Left renal cortex interstitium (tissue), 4 donors: ENCODE results near the gene MAGEB3. TPM values are rescaled to one million over a fixed set of nuclear protein-coding genes. Genes with fewer than 3 reads are reported as not detected.
A peak's percentile ranks its signal among the peaks of the same experiment; 100 is the strongest.
"Not testable (repeated sequence)": the region's sequence is repeated elsewhere in the genome, so short reads cannot be mapped to it uniquely, and the experiment has no call there.

Experiments
- DNase-seq, 4 donors: peaks; one replicate each; pipeline ENCODE4 v3.0.0-alpha.2; 2013; ENCODE audit warnings: low read depth in 4 of 4, low spot score in 2 of 4, missing footprints in 1 of 4
- polyA plus RNA-seq, 4 donors: library from polyadenylated mRNA; unstranded; fragments of 120-200 nt; gene quantifications; one replicate each; pipeline ENCODE4 v1.2.1, GENCODE V29; 2013; ENCODE audit not compliant: insufficient read length in 4 of 4

The MAGEB3 gene, protein sequence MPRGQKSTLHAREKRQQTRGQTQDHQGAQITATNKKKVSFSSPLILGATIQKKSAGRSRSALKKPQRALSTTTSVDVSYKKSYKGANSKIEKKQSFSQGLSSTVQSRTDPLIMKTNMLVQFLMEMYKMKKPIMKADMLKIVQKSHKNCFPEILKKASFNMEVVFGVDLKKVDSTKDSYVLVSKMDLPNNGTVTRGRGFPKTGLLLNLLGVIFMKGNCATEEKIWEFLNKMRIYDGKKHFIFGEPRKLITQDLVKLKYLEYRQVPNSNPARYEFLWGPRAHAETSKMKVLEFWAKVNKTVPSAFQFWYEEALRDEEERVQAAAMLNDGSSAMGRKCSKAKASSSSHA
- polyA plus RNA-seq: not detected

DNA sequence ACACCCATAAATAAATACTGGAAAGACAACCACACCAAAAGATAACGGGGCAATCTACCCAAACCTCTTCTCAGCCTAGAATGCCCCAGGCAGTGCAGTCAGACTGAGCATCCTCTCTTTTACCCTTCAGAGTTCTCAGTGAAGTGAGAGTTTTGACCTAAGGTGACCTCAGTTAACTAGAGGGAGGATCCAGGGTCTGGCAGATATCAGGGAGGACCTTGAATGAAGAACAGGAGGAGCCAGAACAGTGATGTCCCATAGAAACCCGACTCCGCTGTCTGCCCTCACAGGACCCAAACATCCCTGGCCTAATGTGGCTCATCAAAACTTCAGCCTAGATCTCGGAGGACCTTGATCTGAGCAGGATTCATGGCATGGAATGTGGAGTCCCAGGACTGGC lies at the start of gene MAGEB3:
MAGEB3 (plus strand) TSS at position 263 of the 400 bp plus-strand sequence. CDS start 5,268 bp downstream, outside the sequence.
- no peak for DNase-seq

DNA sequence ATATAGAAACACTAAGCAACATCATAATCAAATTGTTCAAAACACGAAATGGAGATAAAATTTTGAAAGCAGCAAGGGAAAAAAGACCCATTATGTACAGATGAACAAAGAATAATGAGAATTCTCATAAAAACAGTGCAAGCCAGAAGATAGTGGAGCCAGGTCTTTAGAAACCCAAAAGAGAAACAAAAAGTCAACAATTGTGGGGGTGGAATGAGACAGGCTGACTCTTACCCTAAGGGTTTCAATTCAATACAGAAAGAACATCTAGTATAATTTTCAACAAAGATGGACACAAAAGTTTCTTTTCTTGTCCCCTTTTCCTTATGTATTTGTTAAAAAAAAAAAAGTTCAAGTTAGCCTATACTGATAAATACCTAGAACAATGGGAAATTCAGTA lies 49.1 kb upstream of the MAGEB3 start:
- DNase-seq: no peak

DNA sequence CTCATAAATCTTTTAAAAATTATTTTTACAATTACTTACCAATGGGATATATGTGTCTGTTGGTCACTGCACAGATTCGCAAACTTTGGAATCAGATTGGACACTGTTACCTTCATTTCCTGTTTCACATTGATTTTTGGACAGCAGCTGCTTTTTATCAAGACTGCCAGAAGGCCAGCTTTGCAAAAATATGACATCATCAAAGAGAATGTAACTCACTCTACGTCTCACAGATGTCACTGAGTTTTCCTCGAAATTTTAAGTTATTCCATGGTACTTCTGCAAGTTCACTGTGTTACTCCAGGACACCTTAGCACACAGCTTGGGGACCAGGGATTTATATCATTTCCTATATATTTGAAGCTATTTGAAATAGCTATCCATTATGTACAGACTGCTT lies 46.9 kb upstream of the MAGEB3 start:
- DNase-seq: no peak

DNA sequence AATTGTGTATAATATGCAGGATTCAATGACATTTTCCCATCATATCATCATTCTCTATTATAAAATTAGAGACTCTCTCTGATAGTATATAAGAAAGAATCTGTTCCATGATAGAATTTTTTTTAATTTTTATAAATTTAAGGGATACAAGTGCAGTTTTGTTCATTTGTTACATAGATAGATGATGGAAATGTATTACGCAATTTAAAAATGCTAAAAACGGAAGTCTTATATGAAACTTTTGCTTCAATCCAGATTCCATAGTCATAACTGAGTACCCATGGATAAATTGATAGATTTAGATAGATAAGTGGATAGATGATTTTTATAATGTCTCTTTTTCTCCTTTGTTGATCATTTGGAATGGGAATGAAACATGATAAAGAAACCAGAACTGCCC lies 40.0 kb upstream of the MAGEB3 start:
- DNase-seq: no peak

DNA sequence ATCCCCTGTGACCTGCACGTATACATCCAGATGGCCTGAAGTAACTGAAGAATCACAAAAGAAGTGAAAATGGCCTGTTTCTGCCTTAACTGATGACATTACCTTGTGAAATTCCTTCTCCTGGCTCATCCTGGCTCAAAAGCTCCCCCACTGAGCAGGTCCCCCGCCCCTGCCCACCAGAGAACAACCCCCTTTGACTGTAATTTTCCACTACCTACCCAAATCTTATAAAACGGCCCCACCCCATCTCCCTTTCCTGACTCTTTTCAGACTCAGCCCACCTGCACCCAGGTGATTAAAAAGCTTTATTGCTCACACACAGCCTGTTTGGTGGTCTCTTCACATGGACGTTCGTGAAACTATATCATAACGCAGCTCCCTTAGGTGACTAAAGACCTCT lies 36.5 kb upstream of the MAGEB3 start:
- not testable (repeated sequence) for DNase-seq

DNA sequence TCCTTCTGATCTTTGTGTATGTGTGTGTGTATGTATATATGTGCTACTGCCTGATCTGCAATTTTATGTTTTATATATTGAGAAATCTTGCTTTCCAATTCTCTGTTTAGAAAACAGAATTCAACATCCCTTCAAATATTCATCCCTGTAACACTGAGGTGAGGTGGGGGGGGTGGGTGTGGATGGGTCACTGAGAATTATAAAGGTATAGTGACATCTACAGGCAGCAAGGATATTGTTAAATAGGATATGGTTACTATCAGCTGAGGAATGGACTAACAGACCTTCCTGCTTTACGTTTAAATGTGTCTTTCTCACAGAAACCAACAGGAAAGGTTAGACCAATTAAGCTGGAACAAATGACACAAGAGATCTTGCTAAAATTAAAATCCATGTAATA lies 34.1 kb upstream of the MAGEB3 start:
- DNase-seq: no peak

DNA sequence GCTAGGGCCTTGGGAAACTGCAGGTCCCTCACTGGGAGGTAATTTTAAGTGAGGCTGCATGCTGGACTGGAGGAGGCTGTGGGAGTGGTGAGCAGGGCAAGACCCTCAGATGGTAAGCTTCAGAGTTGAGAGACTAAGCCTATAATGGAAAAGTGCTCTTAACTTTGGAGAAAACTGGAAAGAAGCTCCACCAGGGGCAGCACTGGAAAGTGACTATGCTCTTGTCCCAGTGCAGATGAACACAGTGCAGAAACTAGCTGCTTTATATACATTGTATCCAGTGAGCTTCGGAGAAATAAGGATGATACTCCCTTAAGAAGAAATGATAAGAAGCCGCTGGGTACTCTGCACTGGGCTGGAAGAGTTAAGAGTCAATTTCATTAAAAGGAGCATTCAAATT lies 18.3 kb upstream of the MAGEB3 start:
- no peak for DNase-seq

DNA sequence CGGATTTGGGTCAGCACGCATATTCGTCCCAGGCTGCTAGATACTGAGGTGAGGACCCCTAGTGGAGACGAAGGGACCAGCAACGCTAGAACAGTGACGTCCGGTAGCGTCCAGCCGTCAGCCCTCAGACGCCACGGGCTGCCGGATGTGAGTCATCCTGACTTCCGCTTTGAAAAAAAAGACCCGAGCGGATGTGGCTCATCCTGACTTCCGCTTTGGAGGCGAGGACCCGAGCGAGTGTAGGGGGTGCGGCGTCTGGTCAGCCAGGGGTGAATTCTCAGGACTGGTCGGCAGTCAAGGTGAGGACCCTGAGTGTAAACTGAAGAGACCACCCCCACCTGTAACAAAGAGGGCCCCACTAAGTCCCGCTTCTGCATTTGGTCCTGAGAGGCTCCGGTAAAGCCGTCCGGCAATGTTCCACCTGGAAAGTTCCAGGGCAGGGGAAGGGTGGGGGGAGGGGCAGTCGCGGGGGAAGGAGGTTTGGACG lies 15.1 kb upstream of the MAGEB3 start, which contains the start of gene MAGEB2:
MAGEB2 (plus strand) TSS at position 207 of the 487 bp plus-strand sequence. CDS start 3,018 bp downstream, outside the sequence.
- no peak for DNase-seq

DNA sequence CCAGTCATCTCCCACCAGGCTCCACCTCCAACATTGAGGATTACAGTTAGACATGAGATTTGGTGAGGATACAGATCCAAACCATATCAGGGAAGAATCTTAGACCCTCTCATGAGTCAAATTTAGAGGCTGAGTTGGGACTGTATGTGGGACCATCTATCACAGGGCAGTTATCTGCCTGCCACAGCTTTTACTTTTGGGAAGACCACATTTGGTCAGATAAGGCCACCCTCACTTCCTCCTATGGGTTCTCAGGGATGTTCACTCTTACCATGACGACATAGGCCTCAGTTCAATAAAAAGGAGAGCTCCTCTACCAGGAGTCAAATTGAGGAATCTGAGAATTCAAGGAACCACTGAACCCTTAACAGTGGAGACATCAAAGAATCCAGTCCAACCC lies 13.0 kb upstream of the MAGEB3 start:
- no peak for DNase-seq

DNA sequence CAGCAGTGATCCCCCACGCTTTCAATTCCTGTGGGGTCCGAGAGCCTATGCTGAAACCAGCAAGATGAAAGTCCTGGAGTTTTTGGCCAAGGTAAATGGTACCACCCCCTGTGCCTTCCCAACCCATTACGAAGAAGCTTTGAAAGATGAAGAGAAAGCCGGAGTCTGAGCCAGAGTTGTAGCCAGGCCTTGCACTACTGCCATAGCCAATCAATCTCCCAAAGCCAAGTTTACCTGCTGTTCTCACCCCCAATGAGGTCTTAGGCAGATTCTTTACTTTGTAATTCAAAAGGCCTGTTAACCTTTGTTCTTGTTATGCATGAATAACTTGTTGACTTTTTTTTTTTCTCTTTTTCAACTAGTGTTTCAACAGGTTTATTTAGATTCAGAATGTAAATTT lies 11.1 kb upstream of the MAGEB3 start:
- no peak for DNase-seq

DNA sequence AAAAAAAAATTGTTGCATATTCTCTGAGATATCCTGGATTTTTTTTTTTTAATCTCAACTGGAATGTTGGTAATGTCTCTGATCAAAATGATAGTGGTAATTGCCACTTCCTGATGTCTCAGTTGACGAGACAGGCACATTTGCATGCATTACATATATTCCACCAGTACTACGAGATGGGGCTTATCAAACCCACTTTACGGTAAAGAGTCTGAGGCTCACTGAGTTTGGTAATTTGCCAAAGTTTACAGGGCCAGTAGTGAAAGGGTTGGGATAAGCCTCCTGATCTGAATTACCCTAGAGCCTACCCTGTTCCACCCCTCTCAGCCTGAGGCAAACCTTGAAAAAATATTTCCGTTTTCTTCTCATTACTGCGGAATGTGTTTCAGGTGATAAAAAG lies 9.8 kb upstream of the MAGEB3 start:
- no peak for DNase-seq

DNA sequence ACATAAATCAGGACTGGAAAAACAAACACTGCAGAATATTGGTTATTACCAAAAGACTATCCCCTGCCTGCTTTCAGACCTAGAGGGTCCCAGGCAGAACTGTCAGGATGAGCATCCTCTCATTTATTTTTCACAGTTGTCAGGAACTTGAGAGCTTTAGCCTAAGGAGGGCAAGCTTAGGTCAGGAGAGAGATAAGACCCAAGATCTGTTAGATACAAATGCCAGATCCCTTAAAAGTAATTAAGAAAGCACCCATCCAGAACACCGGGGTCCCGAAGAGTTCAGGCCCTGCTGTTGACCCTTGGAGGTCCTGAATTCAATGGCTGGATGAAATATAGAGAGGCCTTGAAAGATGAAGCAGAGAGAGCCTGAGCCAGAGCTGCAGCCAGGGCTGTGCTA lies 5.9 kb upstream of the MAGEB3 start:
- DNase-seq: peak in 1 of 4 donors; percentile 6

DNA sequence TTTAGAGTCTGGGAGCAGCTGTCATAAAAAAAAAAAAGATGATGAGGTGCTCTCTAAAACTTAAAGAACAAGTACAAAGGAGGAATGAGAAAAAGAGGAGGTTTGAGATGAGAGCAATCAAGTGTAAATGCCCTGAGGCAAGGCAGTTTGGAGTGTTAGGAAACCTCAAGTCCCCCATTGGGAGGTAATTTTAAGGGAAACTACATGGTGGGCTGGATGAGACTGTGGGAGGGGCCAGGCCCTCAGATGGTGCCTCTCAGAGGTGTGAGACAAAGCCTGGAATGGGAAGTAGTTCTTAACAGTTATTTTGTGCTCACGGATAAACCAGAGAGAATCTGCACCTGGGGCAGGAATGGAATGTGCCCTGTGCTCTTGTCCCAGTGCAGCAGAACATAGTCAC lies 1.9 kb upstream of the MAGEB3 start:
- DNase-seq: no peak

DNA sequence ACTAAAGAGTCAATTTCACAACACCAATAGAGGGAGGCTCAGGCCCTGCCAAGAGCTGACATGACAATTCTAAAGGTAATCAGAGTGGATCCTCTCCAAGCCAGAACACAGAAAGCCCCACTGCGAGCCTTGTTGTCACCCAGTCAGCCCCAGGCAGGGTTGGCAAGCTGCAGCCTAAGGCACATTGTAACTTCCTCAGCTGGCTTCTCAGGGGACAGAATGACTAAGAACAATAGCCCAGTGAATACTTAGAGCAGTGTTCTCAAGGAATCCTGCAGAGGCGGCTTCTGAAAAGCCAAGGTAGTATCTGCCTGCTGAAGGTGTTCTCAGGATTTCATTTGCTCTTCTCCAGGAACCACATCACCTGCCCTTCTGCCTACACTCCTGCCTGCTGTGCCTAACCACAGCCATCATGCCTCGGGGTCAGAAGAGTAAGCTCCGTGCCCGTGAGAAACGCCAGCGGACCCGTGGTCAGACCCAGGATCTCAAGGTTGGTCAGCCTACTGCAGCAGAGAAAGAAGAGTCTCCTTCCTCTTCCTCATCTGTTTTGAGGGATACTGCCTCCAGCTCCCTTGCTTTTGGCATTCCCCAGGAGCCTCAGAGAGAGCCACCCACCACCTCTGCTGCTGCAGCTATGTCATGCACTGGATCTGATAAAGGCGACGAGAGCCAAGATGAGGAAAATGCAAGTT lies 11.4 kb downstream of the MAGEB3 start, which contains the start of gene MAGEB4:
MAGEB4 (plus strand) TSS at position 277 of the 692 bp plus-strand sequence; CDS start at position 413, 136 bp downstream.
- DNase-seq: no peak

DNA sequence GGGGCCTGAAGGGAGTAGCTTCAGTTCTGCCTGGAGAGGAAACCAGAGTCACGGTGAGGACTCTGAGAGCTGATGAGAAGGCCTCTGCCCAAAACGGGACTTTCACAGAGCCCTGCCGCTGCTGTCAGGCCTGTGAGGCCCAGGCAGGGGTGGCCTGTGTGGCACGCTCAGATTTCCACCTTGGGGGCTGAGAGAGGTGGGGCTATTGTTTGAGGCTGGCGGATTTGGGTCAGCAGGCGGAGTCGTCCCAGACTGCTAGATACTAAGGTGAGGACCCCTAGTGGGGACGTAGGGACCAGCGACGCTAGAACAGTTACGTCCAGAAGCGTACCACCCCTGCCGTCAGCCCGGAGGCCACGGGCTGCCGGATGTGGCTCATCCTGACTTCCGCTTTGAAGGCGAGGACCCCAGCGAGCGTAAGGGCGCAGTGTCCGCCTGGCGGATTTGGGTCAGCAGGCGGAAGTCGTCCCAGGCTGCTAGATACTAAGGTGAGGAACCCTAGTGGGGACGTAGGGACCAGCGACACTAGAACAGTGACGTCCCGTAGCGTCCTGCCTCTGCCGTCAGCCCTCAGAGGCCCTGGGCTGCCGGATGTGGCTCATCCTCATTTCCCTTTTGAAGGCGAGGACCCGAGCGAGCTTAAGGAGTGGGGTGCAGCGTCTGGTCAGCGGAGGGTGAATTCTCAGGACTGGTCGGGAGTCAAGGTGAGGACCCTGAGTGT lies 16.5 kb downstream of the MAGEB3 start, which contains the start of gene MAGEB1:
MAGEB1 (plus strand) TSS at position 378 of the 721 bp plus-strand sequence. CDS start 3,348 bp downstream, outside the sequence.
- no peak for DNase-seq

DNA sequence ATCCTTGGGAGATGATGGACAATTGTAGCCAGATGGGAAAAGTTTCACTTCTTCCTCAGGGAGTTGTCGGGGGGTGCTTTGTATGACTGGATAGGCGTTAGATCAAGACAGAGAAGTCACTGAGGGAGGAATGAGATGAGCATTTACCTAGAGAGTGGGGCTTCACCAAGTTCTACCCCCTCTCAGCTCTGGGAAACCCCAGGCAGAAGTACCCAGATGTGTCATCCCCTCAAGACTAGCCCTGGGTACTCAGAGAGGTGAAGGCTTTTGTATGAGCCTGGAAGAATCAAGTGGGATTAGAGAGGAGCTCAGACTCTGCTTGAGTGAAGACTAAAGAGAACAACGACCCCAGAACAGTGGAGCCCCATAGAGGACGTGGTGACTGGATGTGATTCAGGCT lies 18.4 kb downstream of the MAGEB3 start:
- no peak for DNase-seq

DNA sequence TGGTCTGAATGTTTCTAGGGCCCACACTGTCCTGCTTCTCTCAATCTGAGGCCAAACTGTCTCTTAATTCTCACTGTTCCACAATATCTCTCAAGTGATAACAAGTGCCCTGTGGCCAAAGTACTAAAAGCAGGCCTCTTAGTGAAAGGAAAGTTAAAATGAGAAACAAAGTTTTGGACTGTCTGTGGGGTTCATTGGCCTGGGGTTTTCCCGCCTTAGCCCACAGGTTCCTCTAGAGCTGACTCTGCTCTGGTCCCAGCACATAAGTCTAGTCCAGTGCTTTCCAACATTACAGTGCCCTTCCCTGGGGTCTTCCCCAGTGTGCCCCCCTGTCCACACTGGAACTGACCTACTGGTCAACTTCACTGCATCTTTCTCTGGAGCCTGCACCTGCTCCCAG lies 22.8 kb downstream of the MAGEB3 start:
- DNase-seq: no peak

DNA sequence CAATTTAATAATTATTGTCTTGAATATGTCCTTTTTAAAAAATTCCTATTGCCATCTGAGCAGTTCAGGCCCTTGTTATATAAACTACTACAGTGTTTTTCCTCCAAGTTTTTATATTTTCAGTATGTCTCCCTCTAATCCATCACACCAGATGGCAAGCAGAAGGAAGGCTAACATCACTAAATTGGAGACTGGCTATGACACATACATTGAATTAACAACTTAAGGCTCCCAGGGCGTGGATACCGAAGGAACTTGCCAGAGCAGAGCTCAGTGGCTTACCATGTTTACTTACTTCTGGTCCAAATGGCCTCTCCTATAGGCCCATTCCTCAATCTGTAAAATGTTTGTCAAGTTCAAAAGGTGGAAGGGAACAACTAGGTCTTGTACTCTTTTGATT lies 29.5 kb downstream of the MAGEB3 start:
- no peak for DNase-seq

DNA sequence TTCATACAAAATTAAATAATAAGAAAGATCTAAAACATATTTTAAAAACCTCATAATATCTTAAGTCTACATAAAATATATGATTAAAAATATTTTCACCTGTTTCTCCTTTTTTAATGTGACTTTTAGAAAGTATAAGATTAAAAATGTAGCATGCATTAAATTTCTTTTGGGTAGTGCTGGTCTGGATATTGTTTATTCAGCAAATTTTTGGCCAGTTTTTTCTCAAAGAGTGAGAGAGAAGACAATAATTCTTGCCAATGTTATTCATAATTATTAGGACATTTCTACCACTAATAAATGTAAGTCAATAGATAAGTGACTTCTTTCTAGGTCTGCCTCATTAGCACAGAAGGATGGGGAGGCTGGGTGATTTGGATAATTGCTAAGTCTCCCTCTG lies 30.6 kb downstream of the MAGEB3 start:
- no peak for DNase-seq

DNA sequence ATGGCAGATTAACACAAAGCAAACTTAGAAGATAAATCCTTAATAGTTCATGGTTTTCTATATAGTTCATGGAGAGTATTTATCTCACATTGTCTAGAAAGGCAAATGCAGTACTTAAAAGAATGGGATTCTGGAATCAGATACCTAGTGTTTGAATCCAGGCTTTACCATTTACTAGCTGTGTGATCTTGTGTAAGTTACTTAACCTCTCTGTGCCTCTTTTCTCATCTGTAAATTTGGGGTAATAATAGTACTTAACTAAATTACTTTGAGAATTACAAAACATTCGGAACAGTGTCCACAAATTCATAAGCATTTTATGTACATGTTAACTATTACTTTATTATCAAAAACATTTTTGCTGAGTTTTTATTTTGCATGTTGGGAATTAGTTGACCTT lies 32.3 kb downstream of the MAGEB3 start:
- DNase-seq: no peak

DNA sequence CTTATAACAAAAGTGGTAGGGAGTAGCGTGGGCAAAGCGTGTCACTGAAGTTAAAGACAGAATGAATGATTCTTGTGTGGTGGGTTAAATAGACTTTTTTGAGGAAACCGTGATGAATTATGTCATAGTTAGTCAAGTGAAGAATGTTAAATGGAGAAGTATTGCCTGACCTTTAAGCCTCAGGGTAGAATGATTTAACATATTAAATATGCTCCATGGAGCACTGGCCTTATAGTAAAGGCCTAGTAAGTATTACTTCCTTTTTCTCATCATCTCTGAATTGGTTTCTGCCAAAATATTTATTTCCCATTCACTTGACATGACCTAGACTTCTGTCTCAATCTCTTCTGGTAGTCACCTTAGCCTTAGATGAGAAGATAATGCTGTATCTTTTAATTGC lies 40.2 kb downstream of the MAGEB3 start:
- DNase-seq: no peak
